MCF 10A (cell line): ENCODE measurements around the gene TMEM247. TPM values are rescaled to one million over a fixed set of nuclear protein-coding genes. Genes with fewer than 3 reads are reported as not detected.
"Not testable (repeated sequence)": the region's sequence is repeated elsewhere in the genome, so short reads cannot be mapped to it uniquely, and the experiment has no call there.

Source experiments
- BruUV-seq: library from RNA; stranded (reverse); fragments of 400-500 nt; replicated peaks from 2 replicates; lab custom pipeline; 2021; lab: Mats Ljungman, UMichigan
- CTCF ChIA-PET: fragments of 300-600 bp; sonication (Branson Sonifier 250); formaldehyde crosslinking; extraction: SDS; loops from one replicate; lab custom pipeline; 2021; ENCODE audit warnings: antibody characterized with exemption, inconsistent platforms; lab: Yijun Ruan, JAX
- POLR2A ChIA-PET: fragments of 300-600, 350-650 bp; sonication (Branson Sonifier 250); formaldehyde crosslinking; extraction: SDS; loops from one replicate; lab custom pipeline; 2020; ENCODE audit warnings: antibody characterized with exemption, inconsistent platforms; lab: Yijun Ruan, JAX
- DNase-seq: peaks from one replicate; pipeline ENCODE4 v3.0.0-alpha.2; 2018; ENCODE audit not compliant: unreplicated experiment
- H3K27ac Mint-ChIP-seq: one replicate; pipeline ENCODE4 v1.8.0; 2022; ENCODE audit warnings: mild to moderate bottlenecking, low read depth, mixed read lengths; ENCODE audit not compliant: unreplicated experiment
- H3K27me3 Mint-ChIP-seq: one replicate; pipeline ENCODE4 v1.8.0; 2022; ENCODE audit warnings: mixed read lengths; ENCODE audit not compliant: insufficient read depth, unreplicated experiment
- H3K36me3 Mint-ChIP-seq: one replicate; pipeline ENCODE4 v1.8.0; 2022; ENCODE audit warnings: mild to moderate bottlenecking, moderate library complexity, mixed read lengths; ENCODE audit not compliant: insufficient read depth, unreplicated experiment
- H3K4me1 Mint-ChIP-seq: one replicate; pipeline ENCODE4 v1.8.0; 2022; ENCODE audit warnings: mixed read lengths; ENCODE audit not compliant: insufficient read depth, unreplicated experiment
- H3K4me3 Mint-ChIP-seq: one replicate; pipeline ENCODE4 v1.8.0; 2022; ENCODE audit warnings: mild to moderate bottlenecking, moderate library complexity, mixed read lengths; ENCODE audit not compliant: unreplicated experiment
- H3K9me3 Mint-ChIP-seq: one replicate; pipeline ENCODE4 v1.8.0; 2022; ENCODE audit warnings: mixed read lengths; ENCODE audit not compliant: unreplicated experiment
- CTCF ChIP-seq: fragments of 200-600 bp; IDR thresholded peaks from one replicate; pipeline ENCODE4 v1.8.0; 2022; ENCODE audit warnings: antibody characterized with exemption, mild to moderate bottlenecking; ENCODE audit not compliant: unreplicated experiment
- intact Hi-C: fragments of 100-400 bp; cut with micrococcal nuclease; formaldehyde crosslinking; loops from 2 replicates; pipeline ENCODE4 v1.14.1; 2022
- total RNA-seq: library from RNA; stranded (reverse); gene quantifications from 2 replicates; pipeline ENCODE4 v1.2.3, GENCODE V29; 2022

TMEM247 gene
- total RNA-seq, 1 experiment from 2014 or later, result not detected

GRCh38 chr2:46520130-46520711 lies 40.9 kb downstream of the TMEM247 start:
- Mint-ChIP-seq H3K4me1 (no peaks in the 10 kb centered on the region), H3K9me3 (peaks cover 10% of the 10 kb centered on the region), H3K36me3 (peaks cover 6% of the 10 kb centered on the region), H3K4me3 (no peak overlapping the region), H3K27ac (no peak overlapping the region), H3K27me3 (no peaks in the 10 kb centered on the region)
- BruUV-seq, result no TSS peak
- TF ChIP-seq CTCF, result no peak
- ChIA-PET POLR2A (no interaction called here), CTCF (interaction anchor here (0.6 kb wide), 1 partner anchor 302 kb away, joined by 3 read pairs; no protein-coding TSS in a partner anchor)
- intact Hi-C loops, result no loop called here
- no peak for DNase-seq

- BruUV-seq, result no TSS peak
- TF ChIP-seq CTCF, result no peak
- H3K36me3 Mint-ChIP-seq, result peaks cover 6% of the 10 kb centered on the region
- H3K4me1 Mint-ChIP-seq, result no peaks in the 10 kb centered on the region
- intact Hi-C loops, result no loop called here
- no peaks in the 10 kb centered on the region for H3K9me3 Mint-ChIP-seq
- ChIA-PET POLR2A (interaction anchor here (0.9 kb wide), 1 partner anchor 98 kb away, joined by 3 read pairs; no protein-coding TSS in a partner anchor), CTCF (interaction anchor here (0.5 kb wide), 1 partner anchor 81 kb away, joined by 4 read pairs; no protein-coding TSS in a partner anchor)
- peak; percentile 38 for DNase-seq
- no peaks in the 10 kb centered on the region for H3K27me3 Mint-ChIP-seq
- no peak overlapping the region for H3K27ac Mint-ChIP-seq
- no peak overlapping the region for H3K4me3 Mint-ChIP-seq
These were observed 41.9 kb downstream of the TMEM247 start for GRCh38 chr2:46521215-46521683.

GRCh38 chr2:46522385-46522784 lies 43.0 kb downstream of the TMEM247 start:
- CTCF ChIA-PET, intact Hi-C loops, H3K4me3 Mint-ChIP-seq, H3K27ac Mint-ChIP-seq, H3K4me1 Mint-ChIP-seq, BruUV-seq, H3K36me3 Mint-ChIP-seq, H3K27me3 Mint-ChIP-seq, H3K9me3 Mint-ChIP-seq, DNase-seq: not testable (repeated sequence)
- POLR2A ChIA-PET, result interaction anchor here (0.7 to 1.0 kb wide), 2 partner anchors 8 to 9 kb away, joined by 3 read pairs; no protein-coding TSS in a partner anchor

GRCh38 chr2:46525522-46526155 lies 46.3 kb downstream of the TMEM247 start:
- H3K4me3 Mint-ChIP-seq, result no peak overlapping the region
- no peaks in the 10 kb centered on the region for H3K4me1 Mint-ChIP-seq
- peaks cover 6% of the 10 kb centered on the region for H3K36me3 Mint-ChIP-seq
- ChIA-PET POLR2A (no interaction called here), CTCF (no interaction called here)
- intact Hi-C loops, result no loop called here
- no peaks in the 10 kb centered on the region for H3K9me3 Mint-ChIP-seq
- no peak overlapping the region for H3K27ac Mint-ChIP-seq
- no peak for DNase-seq
- H3K27me3 Mint-ChIP-seq, result no peaks in the 10 kb centered on the region
- no peak for TF ChIP-seq CTCF
- BruUV-seq, result no TSS peak
